GM19468 (cell line): ENCODE results near the gene RAB5IF.
"Not testable (repeated sequence)": the region's sequence is repeated elsewhere in the genome, so short reads cannot be mapped to it uniquely, and the experiment has no call there.

ENCODE experiments used
- ATAC-seq: cut with Tn5 transposase; IDR thresholded peaks from one replicate; pipeline ENCODE4 v1.9.1; 2021; ENCODE audit warnings: mild to moderate bottlenecking, moderate library complexity, moderate number of reproducible peaks; ENCODE audit not compliant: unreplicated experiment; ENCODE audit errors: extremely low read depth

Gene RAB5IF

DNA sequence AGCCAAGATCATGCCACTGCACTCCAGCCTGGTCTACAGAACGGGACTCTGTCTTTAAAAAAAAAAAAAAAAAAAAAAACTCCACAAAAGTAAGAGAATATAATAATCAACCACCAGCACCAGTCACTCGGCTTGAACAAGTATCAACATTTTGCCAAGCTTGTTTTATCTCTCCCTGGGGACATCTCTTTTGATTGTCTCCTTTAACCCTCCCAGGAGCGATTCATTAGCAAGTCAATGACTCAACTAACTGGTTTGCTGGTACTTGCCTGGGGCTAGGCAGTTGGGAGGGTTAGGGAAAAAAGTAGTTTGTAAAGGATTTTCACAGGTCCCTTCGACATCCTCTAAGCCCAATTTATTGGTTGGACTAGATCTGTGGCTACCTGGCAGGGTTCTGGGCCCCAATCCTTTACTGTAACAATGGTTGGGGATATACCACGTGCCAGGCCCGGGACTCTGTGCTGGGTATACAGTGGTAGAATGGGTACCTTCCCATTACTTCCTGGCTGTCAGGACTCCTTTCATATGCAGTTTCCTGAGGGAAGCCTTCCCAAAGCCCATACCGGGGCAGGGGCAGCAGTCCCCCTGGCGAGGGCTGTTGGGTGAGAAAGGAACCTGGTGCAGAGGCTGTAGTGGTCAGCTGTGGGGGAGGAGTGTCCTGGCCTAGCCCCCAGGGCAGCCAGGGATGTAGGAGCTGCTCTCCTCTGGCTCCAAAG, 20.0 kb upstream of the RAB5IF start:
- no peak for ATAC-seq

DNA sequence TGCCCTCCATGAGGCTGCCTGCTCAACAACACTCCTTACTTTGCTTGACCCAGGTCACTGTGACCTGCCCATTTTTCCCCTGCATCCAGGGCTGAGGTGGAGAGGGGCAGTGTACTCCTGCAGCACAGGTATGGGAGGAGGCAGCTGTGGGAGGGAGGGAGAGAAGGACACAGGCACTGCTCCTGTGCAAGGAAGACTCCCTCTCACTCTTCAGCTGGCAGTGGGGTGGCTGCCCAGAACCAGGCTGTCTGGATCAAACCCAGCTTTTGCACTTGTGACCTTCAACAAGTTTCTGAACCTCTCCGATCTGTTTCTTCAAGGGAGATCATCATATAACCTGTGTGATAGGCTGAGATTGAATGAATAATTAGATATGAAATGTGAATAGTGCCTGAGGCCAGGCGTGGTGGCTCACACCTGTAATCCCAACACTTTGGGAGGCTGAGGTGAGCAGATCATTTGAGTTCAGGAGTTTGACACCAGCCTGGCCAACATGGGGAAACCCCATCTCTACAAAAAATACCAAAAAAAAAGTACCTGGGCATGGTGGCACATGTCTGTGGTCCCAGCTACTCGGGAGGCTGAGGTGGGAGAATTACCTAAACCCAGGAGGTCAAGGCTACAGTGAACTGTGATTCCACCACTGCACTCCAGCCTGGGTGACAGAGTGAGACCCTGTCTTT, 18.1 kb upstream of the RAB5IF start:
- ATAC-seq = no peak

DNA sequence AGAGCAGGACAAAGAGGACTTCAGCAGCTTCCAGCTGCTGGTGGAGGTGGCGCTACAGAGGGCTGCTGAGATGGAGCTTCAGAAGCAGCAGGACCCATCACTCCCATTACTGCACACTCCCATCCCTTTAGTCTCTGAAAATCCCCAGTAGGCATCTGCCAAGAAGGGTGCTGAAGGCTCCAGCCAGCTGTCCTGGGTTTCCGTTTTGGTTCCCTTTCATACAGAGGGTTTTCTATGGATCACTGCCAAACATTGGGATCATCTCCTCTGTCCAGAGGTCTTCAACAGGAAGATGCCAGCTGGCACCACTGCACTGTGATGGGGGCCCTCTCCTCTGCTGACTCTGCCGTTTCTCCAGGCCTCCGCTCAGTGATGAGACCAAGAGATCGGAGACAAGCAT, 14.3 kb upstream of the RAB5IF start:
- no peak for ATAC-seq

DNA sequence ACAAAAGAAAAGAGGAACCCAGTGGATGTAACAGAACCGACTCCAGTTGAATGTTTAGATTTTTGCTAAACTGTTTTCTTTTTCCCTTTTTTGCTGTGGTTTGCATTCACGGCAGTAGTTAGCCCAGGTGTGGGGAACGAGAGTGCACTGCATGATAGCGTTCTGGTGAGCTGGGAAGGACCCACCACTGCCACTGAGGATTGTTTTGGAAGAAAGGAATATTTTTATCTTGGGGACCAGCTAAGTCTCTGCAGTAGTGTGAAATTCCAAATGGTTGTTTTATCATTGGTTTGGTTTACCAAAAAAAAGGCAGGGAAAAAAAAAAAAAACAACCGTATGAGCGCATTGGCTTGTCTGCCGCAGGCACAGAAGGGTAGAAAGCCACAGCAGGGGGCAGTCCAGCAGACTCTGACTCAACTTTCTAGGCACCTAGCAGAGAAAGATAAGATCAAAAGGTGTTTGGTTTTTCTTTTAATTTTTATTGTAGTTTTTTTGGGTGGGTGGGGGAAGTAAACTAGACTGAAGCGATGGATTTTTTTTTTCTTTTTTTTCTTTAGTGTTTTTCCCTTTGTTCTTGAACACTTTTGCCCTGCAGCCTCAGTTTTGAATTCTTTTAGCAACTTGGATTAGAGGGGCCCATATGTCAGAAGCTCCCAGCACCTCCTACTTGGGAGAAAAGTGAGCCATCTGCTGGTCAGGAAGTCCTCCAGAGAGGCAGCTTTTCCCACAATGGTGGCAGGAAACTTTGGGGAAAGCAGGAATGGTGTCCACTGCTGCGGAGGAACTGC, 13.5 kb upstream of the RAB5IF start:
- ATAC-seq = no peak

DNA sequence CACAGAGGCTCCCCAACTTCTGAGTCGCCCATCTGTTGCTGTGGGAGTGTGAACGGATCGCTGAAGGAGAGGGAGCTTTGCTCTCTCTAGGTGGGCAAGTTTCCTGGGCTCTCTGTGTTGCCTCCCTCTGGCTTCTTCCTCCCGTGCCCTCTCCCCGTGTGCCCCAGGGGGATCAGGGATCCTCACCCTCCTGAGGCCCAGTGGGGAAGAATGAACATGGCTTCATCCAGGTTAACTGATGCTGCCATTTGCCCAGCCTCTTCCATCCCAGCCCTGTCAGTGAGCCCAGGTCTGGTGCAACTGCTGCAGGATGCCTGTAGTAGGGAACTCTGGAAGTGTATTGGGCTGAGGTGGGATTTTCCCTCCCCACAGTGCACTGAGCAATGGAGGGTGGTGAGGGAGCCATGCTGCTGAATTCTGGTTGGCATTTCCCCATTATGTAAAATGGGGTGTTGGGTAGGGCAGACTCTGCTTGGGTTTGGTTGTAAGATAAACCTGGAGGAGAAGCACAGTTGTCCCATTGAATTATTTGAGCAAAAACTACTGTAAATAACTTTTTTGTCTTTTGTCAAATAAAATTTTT, 12.1 kb upstream of the RAB5IF start:
- no peak for ATAC-seq

DNA sequence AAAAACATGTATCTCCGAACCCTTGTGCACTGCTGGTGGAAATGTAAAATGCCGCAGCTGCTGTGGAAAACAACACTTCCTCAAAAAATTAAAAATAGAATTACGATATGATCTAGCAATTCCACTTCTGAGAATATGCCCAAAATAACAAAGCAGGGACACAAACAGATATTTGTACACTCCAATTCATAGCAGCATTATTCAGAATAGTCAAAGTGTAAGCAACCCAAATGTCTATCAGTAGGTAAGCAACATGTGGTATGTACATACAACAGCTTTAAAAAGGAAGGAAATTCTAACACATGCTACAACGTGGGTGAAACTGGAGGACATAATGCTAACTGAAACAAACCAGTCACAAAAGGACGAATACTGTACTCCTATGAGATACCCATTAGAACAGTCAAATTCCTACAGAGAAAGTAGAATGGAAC, 5.7 kb upstream of the RAB5IF start:
- no peak for ATAC-seq

DNA sequence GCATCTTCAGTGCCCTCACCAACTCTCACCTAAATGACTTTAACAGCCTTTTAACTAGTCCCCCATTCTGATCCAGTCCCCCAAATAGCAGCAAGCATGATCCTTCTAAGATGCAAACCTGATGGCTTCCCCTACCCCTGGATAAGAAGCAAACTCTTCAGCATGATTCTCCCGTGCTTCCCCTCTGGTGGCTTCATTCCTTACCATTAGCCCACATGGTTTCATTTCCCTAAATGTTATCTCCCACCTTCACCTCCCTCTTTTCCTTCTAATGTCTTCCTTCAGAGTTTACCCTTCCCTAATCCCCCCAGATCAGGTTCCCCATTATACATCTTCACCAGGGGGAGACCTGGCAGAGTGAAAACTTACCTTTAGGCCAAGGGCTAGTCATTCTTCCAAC, 4.0 kb upstream of the RAB5IF start:
- no peak for ATAC-seq

DNA sequence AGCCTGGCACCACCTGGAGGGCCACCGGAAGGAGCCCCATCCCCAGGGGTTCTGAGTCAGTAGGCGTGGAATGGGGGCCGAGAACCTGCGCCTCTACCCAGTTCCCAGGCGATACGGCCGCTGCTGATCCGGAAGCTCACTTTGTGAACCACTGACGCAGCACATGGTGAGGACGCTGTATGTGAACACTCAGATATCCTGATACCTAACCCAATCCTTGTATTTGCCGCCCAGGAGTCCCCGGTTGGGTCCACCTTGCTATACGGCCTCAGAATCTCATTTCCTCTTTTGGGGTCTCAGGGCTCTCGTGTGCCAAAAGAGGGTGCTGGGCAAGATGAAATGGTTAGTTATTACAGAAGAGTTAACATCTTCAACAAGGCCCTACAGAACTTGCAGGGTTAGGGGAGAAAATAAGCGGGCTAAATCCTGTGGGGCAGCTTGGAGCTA, 604 bp upstream of the RAB5IF start:
- ATAC-seq = peak; percentile 7

DNA sequence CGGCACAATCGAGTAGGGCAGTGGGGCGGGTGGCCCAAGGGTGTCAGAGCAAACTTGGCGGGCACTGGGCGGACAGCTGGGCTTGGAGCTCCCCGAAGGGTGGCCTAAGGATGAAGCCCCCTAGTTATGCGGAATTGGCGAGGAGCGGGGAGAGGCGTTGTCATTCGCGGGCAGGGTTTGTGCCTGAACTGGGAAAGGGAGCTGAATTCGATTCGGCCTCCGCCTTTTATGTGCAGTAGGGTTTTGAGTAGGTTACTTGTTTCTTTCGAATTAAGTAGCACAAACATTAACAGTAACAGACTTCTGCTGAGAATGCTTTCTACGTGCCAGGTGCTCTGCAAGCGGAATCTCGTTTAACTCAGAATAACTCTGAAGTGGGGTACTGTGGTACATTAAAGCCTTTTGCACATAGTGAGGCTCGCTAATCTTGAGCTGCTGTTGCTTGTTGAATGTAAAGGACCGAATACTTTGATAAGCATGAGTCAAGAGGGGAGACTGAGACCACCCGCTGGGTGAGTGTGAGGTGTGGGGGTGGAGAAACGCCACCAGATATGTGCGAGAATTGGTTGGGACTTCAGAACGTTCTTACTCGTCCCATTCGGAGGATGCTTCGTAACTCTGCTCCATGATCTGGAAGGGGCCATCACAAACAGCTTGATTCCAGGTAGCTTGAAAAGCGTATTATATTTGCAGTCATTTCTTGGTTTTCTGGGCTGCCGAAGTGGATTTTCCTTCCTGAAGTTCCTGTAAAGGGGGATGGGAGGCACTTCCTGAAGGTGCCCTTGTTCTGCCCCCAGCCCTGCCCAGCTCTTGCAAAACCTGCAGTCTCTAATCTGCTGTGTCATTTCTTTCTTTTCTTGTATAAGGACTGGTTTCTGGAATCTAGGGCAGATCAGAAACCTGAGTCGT, 833 bp downstream of the RAB5IF start:
- no peak for ATAC-seq

DNA sequence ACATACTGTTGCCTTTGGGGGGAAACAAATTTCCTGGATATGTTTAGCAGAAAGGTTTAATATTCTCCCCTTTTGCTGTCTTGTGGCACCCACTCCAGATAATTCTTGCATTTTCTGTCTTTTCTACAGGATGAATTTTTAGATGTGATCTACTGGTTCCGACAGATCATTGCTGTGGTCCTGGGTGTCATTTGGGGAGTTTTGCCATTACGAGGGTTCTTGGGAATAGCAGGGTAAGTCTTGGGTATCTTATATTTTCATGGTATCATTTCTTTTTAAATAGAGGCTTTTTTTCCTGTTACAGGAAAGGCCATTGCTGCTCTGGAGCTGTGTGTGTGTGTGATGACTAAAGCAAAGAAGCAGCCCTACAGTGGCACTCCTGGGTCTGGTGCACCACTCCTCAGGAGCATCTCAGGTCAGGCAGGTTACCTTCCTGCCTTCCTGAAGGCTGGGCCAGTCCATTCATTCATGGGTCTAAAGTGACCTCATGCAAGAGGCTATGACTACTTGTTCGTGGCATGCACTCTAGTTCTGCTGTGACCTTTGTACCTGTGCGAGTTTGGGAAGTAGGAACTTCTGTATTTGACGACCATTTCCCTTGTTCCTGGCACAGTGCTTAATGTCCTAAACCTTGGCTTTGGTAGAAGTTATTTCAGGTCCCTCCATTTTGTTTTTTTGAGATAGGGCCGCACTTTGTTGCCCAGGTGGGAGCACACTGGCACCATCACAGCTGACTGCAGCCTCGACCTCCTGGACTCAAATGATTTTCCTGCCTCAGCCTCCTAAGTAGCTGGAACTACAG, 2.2 kb downstream of the RAB5IF start:
- no peak for ATAC-seq

DNA sequence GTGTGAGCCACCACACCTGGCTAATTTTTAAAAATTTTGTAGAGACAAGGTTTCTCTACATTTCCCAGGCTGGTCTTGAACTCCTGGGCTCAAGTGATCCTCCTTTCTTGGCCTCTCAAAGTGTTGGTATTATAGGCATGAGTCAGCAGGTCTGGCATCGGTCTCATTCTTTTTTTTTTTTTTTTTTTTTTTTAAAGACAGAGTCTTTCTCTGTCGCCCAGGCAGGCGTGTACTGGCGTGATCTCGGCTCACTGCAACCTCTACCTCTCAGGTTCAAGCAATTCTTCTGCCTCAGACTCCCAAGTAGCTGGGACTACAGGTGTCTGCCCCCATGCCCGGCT, 2.8 kb downstream of the RAB5IF start:
- ATAC-seq = not testable (repeated sequence)

DNA sequence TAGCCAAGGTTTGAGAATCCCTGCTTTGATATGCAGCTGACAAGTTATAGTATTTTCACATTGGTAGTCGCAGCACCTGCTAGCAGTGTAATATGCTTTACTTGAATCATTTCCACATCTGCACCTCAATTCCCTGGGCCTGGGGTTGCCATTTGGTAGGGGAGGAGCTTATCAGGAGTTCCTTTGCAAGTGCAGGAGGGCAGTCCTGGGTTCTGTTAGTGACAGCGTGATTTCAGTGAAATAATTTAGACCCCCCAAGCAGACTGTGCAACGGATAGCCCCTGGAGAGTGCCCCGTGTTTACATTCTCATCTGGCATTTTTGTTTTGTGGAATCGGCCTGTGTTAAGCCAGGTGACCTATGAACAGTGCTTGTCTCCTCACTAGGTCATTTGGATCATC, 6.0 kb downstream of the RAB5IF start:
- no peak for ATAC-seq

DNA sequence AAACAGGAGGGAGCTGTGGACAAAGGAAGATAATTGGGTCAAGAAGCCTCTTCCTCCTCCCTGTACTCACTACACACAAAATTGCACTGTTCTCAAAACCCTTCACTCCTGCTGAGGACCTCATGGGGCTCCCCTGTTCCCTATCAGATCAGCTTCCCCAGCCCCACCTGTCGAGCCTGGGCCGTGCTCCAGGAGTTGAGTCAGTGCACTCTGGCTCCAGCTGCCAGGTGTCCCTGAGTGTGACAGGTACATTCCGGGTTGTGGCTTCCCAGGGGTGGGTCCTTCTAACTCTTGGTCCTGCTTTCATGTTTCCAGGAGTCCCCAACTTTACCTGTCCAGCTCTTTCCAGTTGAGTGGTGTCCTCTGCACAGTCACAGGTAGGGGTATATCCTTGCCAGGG, 8.4 kb downstream of the RAB5IF start:
- no peak for ATAC-seq

DNA sequence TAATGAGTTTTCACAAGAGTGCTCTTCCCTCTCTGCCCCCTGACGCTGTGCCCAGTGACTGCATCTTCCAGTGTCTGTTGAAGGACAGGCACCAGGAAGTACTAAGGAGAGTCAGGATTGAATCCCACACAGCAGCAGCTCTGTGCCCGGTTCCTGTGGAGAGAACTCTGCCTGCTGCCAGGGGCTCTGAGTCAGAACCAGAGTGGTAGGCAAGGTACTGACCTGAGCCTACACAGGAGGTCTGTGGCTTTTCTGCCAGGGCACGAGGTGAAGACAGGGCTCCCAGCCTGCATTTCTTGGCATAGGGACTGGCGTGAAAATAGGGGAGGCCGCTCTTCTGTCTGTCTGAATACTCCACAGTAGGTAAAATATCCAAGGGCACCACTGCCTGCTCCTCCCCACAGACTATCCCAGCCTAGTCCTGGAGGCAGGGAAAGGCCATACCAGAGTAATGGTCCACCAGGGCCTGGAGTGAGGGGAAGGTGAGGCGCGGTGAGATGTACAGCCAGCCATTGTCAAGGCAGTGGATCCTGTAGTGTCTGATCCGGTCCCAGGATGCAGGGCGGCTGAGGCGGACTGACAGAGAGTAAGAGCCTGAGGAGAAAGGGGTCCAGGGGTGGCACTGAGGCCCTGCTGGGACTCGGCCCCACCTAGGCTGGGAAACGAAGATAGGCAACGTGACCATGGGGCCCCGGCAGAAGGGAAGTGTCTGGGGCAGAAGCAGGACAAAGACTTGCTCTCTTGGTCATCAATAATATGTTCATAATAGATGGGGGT, 9.4 kb downstream of the RAB5IF start:
- ATAC-seq = no peak

DNA sequence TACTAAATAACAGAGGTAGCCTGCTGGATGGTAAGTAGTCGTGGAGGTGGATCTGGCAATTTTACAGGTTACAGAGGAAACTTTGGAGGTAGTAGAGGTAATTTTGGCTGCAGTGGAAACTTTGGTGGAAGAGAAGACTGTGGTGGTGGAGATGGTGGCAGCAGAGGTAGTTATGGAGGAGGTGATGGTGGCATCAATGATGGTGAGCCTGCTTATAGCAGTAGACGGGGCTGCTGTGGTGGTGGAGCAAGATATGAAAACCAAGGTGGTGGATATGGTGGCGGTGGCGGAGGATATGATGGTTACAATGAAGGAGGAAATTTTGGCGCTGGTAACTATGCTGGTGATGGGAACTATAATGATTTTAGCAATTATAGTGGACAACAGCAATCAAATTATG, 15.3 kb downstream of the RAB5IF start:
- ATAC-seq = no peak

DNA sequence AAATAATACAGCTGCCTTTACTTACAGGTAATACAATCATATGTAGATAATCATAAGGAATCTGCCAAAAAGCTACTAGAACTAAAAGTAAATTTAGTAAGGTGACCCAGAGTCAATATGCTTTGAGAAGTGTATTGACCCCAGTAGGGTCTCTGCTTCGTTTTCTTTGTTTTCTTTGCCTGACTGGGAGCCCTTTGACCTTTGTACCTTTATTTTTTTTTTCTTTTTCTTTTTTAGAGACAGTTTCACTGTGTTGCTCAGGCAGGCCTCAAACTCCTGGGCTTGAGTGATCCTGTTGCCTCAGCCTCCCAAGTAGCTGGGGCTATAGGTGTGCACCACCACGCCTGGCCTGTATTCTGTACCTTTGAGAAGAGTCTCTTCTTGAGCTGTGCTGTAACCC, 17.9 kb downstream of the RAB5IF start:
- ATAC-seq = no peak

DNA sequence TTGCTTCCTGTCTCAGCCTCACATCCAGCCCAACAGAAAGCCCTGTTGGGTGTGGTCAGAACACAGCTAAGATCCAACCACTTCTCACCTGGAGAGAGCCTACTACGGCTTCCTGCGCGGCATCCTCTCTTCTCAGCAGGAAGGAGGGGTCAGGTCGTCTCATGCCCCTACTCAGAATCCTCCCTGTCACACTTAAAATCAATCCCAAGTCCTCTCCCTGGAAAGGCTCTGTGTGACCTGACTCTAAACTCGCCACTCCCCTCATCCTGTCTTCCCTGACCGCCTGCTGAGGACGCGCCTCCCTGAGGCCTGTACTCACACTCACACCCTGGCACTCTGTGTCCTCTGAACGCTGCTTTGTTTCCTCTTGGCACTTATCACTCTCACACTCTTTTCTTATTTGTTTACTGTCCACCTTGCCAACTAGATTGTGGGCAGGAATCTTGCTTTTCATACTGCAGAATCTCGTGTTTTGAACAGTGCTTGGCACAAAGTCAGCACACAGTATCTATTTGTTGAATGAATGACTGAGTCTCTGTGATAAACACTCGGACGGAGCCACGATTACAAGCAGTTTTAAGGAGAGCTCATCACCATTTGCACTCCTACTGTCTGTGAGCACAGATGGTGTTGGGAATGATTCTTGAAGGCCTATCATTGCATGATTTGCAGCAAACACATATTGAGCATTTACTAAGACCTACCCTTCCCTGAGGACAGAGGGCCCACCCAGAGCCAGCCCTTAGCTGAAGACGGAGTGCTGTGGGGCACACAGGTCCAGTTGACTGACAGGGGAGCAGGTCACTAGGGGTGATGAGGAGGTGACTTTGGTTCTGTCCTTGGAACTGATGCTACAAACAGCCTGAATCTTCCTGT, 18.7 kb downstream of the RAB5IF start:
- ATAC-seq = no peak
